Measurements from ENCODE around the gene GJA1.
"Not testable (repeated sequence)": the region's sequence is repeated elsewhere in the genome, so short reads cannot be mapped to it uniquely, and the experiment has no call there.

GJA1 gene

GRCh38 chr6:121435444-121436069, at the start of gene GJA1:
Gene GJA1, plus strand, starts transcription at chr6:121435646. Its CDS starts 11,202 bp downstream, at chr6:121446848.
- Histone ChIP-seq H3K9me3 (ENCODE audit: low read length) (no peaks in the 10 kb centered on the region), H3K4me1 (ENCODE audit: insufficient read depth, low read length) (peaks cover 19% of the 10 kb centered on the region), H3K4me3 (ENCODE audit: low read length) (peak within 1 kb of the TSS; percentile 58), H3K36me3 (ENCODE audit: insufficient read depth, low read length) (no peaks in the 10 kb centered on the region), H2AFZ (ENCODE audit: low read depth, low read length) (peak within 1 kb of the TSS; percentile 83), H3K27me3 (ENCODE audit: insufficient read depth, low read length) (no peaks in the 10 kb centered on the region)

DNA sequence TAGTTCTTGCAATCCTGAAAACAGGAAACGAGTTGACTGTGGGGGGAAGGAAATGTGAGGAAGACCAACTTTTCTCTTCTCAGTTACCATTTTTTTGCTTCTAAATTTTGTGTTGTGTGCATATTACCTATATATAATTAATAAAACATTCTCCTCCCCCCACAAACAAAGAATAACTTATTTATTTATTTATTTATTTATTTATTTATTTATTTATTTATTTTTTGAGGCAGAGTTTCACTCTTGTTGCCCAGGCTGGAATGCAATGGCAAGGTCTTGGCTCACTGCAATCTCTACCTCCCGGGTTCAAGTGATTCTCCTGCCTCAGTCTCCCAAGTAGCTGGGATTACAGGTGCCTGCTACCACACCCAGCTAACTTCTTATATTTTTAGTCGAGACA, 48.9 kb upstream of the GJA1 start:
- H3K9me3 ChIP-seq (ENCODE audit: low read length); H3K4me1 ChIP-seq (ENCODE audit: insufficient read depth, low read length); H3K4me3 ChIP-seq (ENCODE audit: low read length); H2AFZ ChIP-seq (ENCODE audit: low read depth, low read length); H3K36me3 ChIP-seq (ENCODE audit: insufficient read depth, low read length); H3K27me3 ChIP-seq (ENCODE audit: insufficient read depth, low read length): not testable (repeated sequence)

- Histone ChIP-seq H3K9me3 (ENCODE audit: low read length) (no peaks in the 10 kb centered on the region), H3K4me1 (ENCODE audit: insufficient read depth, low read length) (no peaks in the 10 kb centered on the region), H3K27me3 (ENCODE audit: insufficient read depth, low read length) (no peaks in the 10 kb centered on the region), H3K36me3 (ENCODE audit: insufficient read depth, low read length) (no peaks in the 10 kb centered on the region), H2AFZ (ENCODE audit: low read depth, low read length) (no peak overlapping the region), H3K4me3 (ENCODE audit: low read length) (no peak overlapping the region)
These were observed 46.0 kb upstream of the GJA1 start for GRCh38 chr6:121389419-121389818.

- Histone ChIP-seq H3K27me3 (ENCODE audit: insufficient read depth, low read length) (no peaks in the 10 kb centered on the region), H3K4me1 (ENCODE audit: insufficient read depth, low read length) (no peaks in the 10 kb centered on the region), H2AFZ (ENCODE audit: low read depth, low read length) (no peak overlapping the region), H3K9me3 (ENCODE audit: low read length) (no peaks in the 10 kb centered on the region), H3K4me3 (ENCODE audit: low read length) (no peak overlapping the region), H3K36me3 (ENCODE audit: insufficient read depth, low read length) (no peaks in the 10 kb centered on the region)
These were observed 41.5 kb upstream of the GJA1 start for GRCh38 chr6:121393731-121394505.

GRCh38 chr6:121395736-121396135, 39.7 kb upstream of the GJA1 start:
- Histone ChIP-seq H3K9me3 (ENCODE audit: low read length) (no peaks in the 10 kb centered on the region), H3K4me1 (ENCODE audit: insufficient read depth, low read length) (no peaks in the 10 kb centered on the region), H3K4me3 (ENCODE audit: low read length) (no peak overlapping the region), H3K27me3 (ENCODE audit: insufficient read depth, low read length) (no peaks in the 10 kb centered on the region), H2AFZ (ENCODE audit: low read depth, low read length) (no peak overlapping the region), H3K36me3 (ENCODE audit: insufficient read depth, low read length) (no peaks in the 10 kb centered on the region)

DNA sequence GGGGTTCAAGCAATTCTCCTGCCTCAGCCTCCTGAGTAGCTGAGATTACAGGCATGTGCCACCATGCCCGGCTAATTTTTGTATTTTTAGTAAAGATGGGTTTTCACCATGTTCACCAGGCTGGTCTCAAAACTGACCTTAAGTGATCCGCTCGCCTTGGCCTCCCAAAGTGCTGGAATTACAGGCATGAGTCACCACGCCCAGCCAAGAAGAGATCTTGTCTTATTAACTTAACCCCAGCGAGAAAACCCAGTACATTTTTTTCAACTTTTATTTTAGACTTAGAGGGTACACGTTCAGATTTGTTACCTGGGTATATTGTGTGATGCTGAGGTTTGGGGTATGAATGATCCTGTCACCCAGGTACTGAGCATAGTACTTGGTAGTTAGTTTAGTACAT, 38.3 kb upstream of the GJA1 start:
- H3K4me3 ChIP-seq (ENCODE audit: low read length); H3K36me3 ChIP-seq (ENCODE audit: insufficient read depth, low read length); H3K9me3 ChIP-seq (ENCODE audit: low read length); H2AFZ ChIP-seq (ENCODE audit: low read depth, low read length); H3K27me3 ChIP-seq (ENCODE audit: insufficient read depth, low read length); H3K4me1 ChIP-seq (ENCODE audit: insufficient read depth, low read length): not testable (repeated sequence)

DNA sequence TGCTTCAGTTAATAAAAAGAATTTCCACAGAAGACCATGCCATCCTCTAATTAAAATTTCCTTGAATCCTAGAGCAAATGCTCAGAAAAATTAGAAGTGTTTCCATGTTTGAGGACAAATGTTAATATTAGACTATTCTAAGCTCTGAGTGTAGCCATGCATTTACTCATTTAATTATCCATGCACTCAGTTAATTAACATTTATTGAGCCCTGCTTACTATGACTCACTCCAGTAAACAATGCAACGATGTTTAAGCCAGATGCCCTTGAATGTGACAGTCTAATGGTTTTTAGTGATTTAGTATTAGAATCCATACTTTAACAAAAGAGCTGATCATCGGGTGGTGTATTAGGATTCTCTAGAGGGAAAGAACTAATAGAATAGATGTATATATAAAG, 37.3 kb upstream of the GJA1 start:
- H3K4me3 ChIP-seq (ENCODE audit: low read length), result no peak overlapping the region
- no peak overlapping the region for H2AFZ ChIP-seq (ENCODE audit: low read depth, low read length)
- no peaks in the 10 kb centered on the region for H3K9me3 ChIP-seq (ENCODE audit: low read length)

GRCh38 chr6:121399966-121400365, 35.5 kb upstream of the GJA1 start:
- H3K9me3 ChIP-seq (ENCODE audit: low read length), result no peaks in the 10 kb centered on the region
- no peaks in the 10 kb centered on the region for H3K4me1 ChIP-seq (ENCODE audit: insufficient read depth, low read length)
- H2AFZ ChIP-seq (ENCODE audit: low read depth, low read length), result no peak overlapping the region
- no peak overlapping the region for H3K4me3 ChIP-seq (ENCODE audit: low read length)
- no peaks in the 10 kb centered on the region for H3K27me3 ChIP-seq (ENCODE audit: insufficient read depth, low read length)
- H3K36me3 ChIP-seq (ENCODE audit: insufficient read depth, low read length), result no peaks in the 10 kb centered on the region

More for the DNA sequence above, 37.3 kb upstream of the GJA1 start:
- no peaks in the 10 kb centered on the region for H3K27me3 ChIP-seq (ENCODE audit: insufficient read depth, low read length)
- H3K4me1 ChIP-seq (ENCODE audit: insufficient read depth, low read length), result no peaks in the 10 kb centered on the region
- H3K36me3 ChIP-seq (ENCODE audit: insufficient read depth, low read length), result no peaks in the 10 kb centered on the region

- Histone ChIP-seq H3K4me3 (ENCODE audit: low read length) (no peak overlapping the region), H3K36me3 (ENCODE audit: insufficient read depth, low read length) (no peaks in the 10 kb centered on the region), H3K27me3 (ENCODE audit: insufficient read depth, low read length) (no peaks in the 10 kb centered on the region), H3K9me3 (ENCODE audit: low read length) (no peaks in the 10 kb centered on the region), H3K4me1 (ENCODE audit: insufficient read depth, low read length) (no peaks in the 10 kb centered on the region), H2AFZ (ENCODE audit: low read depth, low read length) (no peak overlapping the region)
These were observed 31.5 kb upstream of the GJA1 start for GRCh38 chr6:121403964-121404363.

DNA sequence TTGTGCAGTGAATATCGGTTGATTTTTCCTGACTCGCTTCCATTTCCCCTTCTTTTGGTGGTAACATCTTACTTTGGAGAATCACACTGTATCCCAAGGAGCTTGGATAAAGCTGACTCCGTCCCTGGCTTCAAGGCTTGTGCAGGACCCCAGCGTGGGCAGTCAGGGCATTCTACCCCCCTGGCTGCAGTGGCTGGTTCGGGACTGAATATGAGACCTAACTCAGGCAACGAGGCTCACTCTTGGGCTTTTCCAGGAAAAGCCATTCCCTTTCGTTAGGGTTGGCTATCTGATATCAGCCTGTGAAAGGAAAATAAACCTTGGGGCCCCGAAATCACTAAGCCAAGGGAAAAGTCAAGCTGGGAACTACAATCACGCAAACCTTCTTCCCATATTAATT, 30.1 kb upstream of the GJA1 start:
- Histone ChIP-seq H3K27me3 (ENCODE audit: insufficient read depth, low read length) (no peaks in the 10 kb centered on the region), H3K4me1 (ENCODE audit: insufficient read depth, low read length) (no peaks in the 10 kb centered on the region), H3K9me3 (ENCODE audit: low read length) (no peaks in the 10 kb centered on the region), H3K4me3 (ENCODE audit: low read length) (no peak overlapping the region), H3K36me3 (ENCODE audit: insufficient read depth, low read length) (no peaks in the 10 kb centered on the region), H2AFZ (ENCODE audit: low read depth, low read length) (no peak overlapping the region)

DNA sequence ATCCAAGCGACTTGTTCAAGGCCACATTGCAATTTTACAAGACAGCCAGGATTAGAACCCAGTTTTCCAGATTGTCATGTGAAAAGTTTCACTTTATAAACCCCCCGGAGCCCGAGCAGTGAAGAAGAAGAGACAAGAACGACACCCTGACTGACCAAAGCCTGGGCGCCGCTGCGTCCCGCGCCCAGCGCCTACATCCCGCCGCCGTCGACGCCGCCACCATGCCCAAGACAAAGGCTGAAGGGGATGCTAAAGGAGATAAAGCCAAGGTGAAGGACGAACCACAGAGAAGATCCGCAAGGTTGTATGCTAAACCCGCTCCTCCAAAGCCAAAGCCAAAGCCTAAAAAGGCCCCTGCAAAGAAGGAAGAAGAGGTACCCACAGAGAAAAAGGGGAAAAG, 27.1 kb upstream of the GJA1 start:
- Histone ChIP-seq H3K4me1 (ENCODE audit: insufficient read depth, low read length) (no peaks in the 10 kb centered on the region), H3K27me3 (ENCODE audit: insufficient read depth, low read length) (no peaks in the 10 kb centered on the region), H3K36me3 (ENCODE audit: insufficient read depth, low read length) (no peaks in the 10 kb centered on the region), H3K9me3 (ENCODE audit: low read length) (no peaks in the 10 kb centered on the region), H2AFZ (ENCODE audit: low read depth, low read length) (no peak overlapping the region), H3K4me3 (ENCODE audit: low read length) (no peak overlapping the region)

- H3K4me3 ChIP-seq (ENCODE audit: low read length), result no peak overlapping the region
- H3K4me1 ChIP-seq (ENCODE audit: insufficient read depth, low read length), result no peaks in the 10 kb centered on the region
- H3K27me3 ChIP-seq (ENCODE audit: insufficient read depth, low read length), result no peaks in the 10 kb centered on the region
- H3K9me3 ChIP-seq (ENCODE audit: low read length), result no peaks in the 10 kb centered on the region
- no peak overlapping the region for H2AFZ ChIP-seq (ENCODE audit: low read depth, low read length)
- H3K36me3 ChIP-seq (ENCODE audit: insufficient read depth, low read length), result no peaks in the 10 kb centered on the region
These were observed 21.6 kb upstream of the GJA1 start for GRCh38 chr6:121413879-121414278.

- H3K4me3 ChIP-seq (ENCODE audit: low read length), result no peak overlapping the region
- no peaks in the 10 kb centered on the region for H3K9me3 ChIP-seq (ENCODE audit: low read length)
- H3K27me3 ChIP-seq (ENCODE audit: insufficient read depth, low read length), result no peaks in the 10 kb centered on the region
- H3K36me3 ChIP-seq (ENCODE audit: insufficient read depth, low read length), result no peaks in the 10 kb centered on the region
- no peak overlapping the region for H2AFZ ChIP-seq (ENCODE audit: low read depth, low read length)
- H3K4me1 ChIP-seq (ENCODE audit: insufficient read depth, low read length), result no peaks in the 10 kb centered on the region
These were observed 17.1 kb upstream of the GJA1 start for GRCh38 chr6:121418346-121418745.

DNA sequence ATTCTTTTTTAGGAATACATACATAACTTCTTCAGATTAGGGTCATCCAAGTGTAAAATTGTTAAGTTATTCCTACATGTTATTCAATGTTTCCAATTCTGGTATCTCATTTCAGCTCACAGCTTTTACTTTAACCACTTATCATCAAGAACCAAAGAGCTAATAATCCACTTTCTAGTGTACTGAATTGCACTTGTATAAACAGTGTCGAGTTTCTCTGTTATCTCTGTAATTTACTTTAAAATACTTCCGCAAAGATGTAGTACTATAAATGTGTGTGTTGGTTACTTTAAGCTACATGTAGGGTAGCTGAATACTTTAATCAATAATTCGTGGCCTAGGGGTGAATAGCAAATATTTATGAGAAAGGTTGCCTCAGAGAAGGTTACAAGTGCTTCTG, 8.8 kb upstream of the GJA1 start:
- H3K27me3 ChIP-seq (ENCODE audit: insufficient read depth, low read length), result no peaks in the 10 kb centered on the region
- H3K36me3 ChIP-seq (ENCODE audit: insufficient read depth, low read length), result no peaks in the 10 kb centered on the region
- no peaks in the 10 kb centered on the region for H3K4me1 ChIP-seq (ENCODE audit: insufficient read depth, low read length)
- H3K9me3 ChIP-seq (ENCODE audit: low read length), result no peaks in the 10 kb centered on the region
- no peak overlapping the region for H3K4me3 ChIP-seq (ENCODE audit: low read length)
- no peak overlapping the region for H2AFZ ChIP-seq (ENCODE audit: low read depth, low read length)

All from neuron (in vitro differentiated cells).